ENCODE data around the gene TMEM183A.
A peak's percentile ranks its signal among the peaks of the same experiment; 100 is the strongest.
"Not testable (repeated sequence)": the region's sequence is repeated elsewhere in the genome, so short reads cannot be mapped to it uniquely, and the experiment has no call there.

The TMEM183A gene

GRCh38 chr1:202991112-202991511 is 16.1 kb upstream of the TMEM183A start:
- Histone ChIP-seq H3K27me3 (ENCODE audit: insufficient read depth, low read length) (no peaks in the 10 kb centered on the region; the same call in 1 of the 2 replicates), H3K27ac (ENCODE audit: low read length) (no peak overlapping the region), H3K9me3 (ENCODE audit: insufficient read depth, low read depth, low read length) (no peaks in the 10 kb centered on the region), H3K4me1 (ENCODE audit: insufficient read depth, low read length) (no peaks in the 10 kb centered on the region), H3K9ac (ENCODE audit: low read depth, low read length) (no peak overlapping the region), H3K36me3 (ENCODE audit: insufficient read depth, low read depth, low read length) (no peaks in the 10 kb centered on the region), H3K4me3 (ENCODE audit: low read length) (no peak overlapping the region)

GRCh38 chr1:202994756-202995155 is 12.4 kb upstream of the TMEM183A start:
- no peak overlapping the region for H3K4me3 ChIP-seq (ENCODE audit: low read length)
- no peaks in the 10 kb centered on the region for H3K36me3 ChIP-seq (ENCODE audit: insufficient read depth, low read depth, low read length)
- no peaks in the 10 kb centered on the region for H3K9me3 ChIP-seq (ENCODE audit: insufficient read depth, low read depth, low read length)
- H3K27me3 ChIP-seq (ENCODE audit: insufficient read depth, low read length): no peaks in the 10 kb centered on the region; the same call in 1 of the 2 replicates
- H3K4me1 ChIP-seq (ENCODE audit: insufficient read depth, low read length): no peaks in the 10 kb centered on the region
- no peak overlapping the region for H3K27ac ChIP-seq (ENCODE audit: low read length)
- H3K9ac ChIP-seq (ENCODE audit: low read depth, low read length): no peak overlapping the region

- Histone ChIP-seq H3K27ac (ENCODE audit: low read length) (no peak overlapping the region), H3K9me3 (ENCODE audit: insufficient read depth, low read depth, low read length) (no peaks in the 10 kb centered on the region), H3K4me3 (ENCODE audit: low read length) (no peak overlapping the region), H3K4me1 (ENCODE audit: insufficient read depth, low read length) (no peaks in the 10 kb centered on the region), H3K27me3 (ENCODE audit: insufficient read depth, low read length) (no peaks in the 10 kb centered on the region; the same call in 1 of the 2 replicates), H3K36me3 (ENCODE audit: insufficient read depth, low read depth, low read length) (no peaks in the 10 kb centered on the region), H3K9ac (ENCODE audit: low read depth, low read length) (no peak overlapping the region)
These were observed 8.1 kb upstream of the TMEM183A start for GRCh38 chr1:202998836-202999750.

GRCh38 chr1:203000217-203000944 is 6.8 kb upstream of the TMEM183A start:
- H3K36me3 ChIP-seq (ENCODE audit: insufficient read depth, low read depth, low read length): no peaks in the 10 kb centered on the region
- H3K27me3 ChIP-seq (ENCODE audit: insufficient read depth, low read length): no peaks in the 10 kb centered on the region; the same call in 1 of the 2 replicates
- H3K4me3 ChIP-seq (ENCODE audit: low read length): no peak overlapping the region
- H3K4me1 ChIP-seq (ENCODE audit: insufficient read depth, low read length): no peaks in the 10 kb centered on the region
- H3K27ac ChIP-seq (ENCODE audit: low read length): no peak overlapping the region
- H3K9me3 ChIP-seq (ENCODE audit: insufficient read depth, low read depth, low read length): no peaks in the 10 kb centered on the region
- H3K9ac ChIP-seq (ENCODE audit: low read depth, low read length): no peak overlapping the region

GRCh38 chr1:203001986-203002385 is 5.2 kb upstream of the TMEM183A start:
- Histone ChIP-seq H3K27ac (ENCODE audit: low read length) (no peak overlapping the region), H3K4me3 (ENCODE audit: low read length) (no peak overlapping the region), H3K9me3 (ENCODE audit: insufficient read depth, low read depth, low read length) (no peaks in the 10 kb centered on the region), H3K36me3 (ENCODE audit: insufficient read depth, low read depth, low read length) (no peaks in the 10 kb centered on the region), H3K9ac (ENCODE audit: low read depth, low read length) (no peak overlapping the region), H3K27me3 (ENCODE audit: insufficient read depth, low read length) (no peaks in the 10 kb centered on the region), H3K4me1 (ENCODE audit: insufficient read depth, low read length) (no peaks in the 10 kb centered on the region)

- Histone ChIP-seq H3K9ac (ENCODE audit: low read depth, low read length) (no peak overlapping the region), H3K27me3 (ENCODE audit: insufficient read depth, low read length) (no peaks in the 10 kb centered on the region), H3K36me3 (ENCODE audit: insufficient read depth, low read depth, low read length) (no peaks in the 10 kb centered on the region), H3K9me3 (ENCODE audit: insufficient read depth, low read depth, low read length) (no peaks in the 10 kb centered on the region), H3K4me1 (ENCODE audit: insufficient read depth, low read length) (no peaks in the 10 kb centered on the region), H3K4me3 (ENCODE audit: low read length) (no peak overlapping the region), H3K27ac (ENCODE audit: low read length) (no peak overlapping the region)
These were observed 4.2 kb upstream of the TMEM183A start for GRCh38 chr1:203002951-203003350.

GRCh38 chr1:203005395-203006142 is 1.6 kb upstream of the TMEM183A start:
- not testable (repeated sequence) for H3K4me1 ChIP-seq (ENCODE audit: insufficient read depth, low read length); H3K27me3 ChIP-seq (ENCODE audit: insufficient read depth, low read length); H3K9me3 ChIP-seq (ENCODE audit: insufficient read depth, low read depth, low read length)
- Histone ChIP-seq H3K9ac (ENCODE audit: low read depth, low read length) (peak overlapping the region; percentile 85; the same call in 1 of the 2 replicates), H3K4me3 (ENCODE audit: low read length) (peak overlapping the region; percentile 86; the same call in 1 of the 2 replicates), H3K27ac (ENCODE audit: low read length) (peak overlapping the region; percentile 16), H3K36me3 (ENCODE audit: insufficient read depth, low read depth, low read length) (peaks cover 21% of the 10 kb centered on the region)

GRCh38 chr1:203009185-203009584 is 2.0 kb downstream of the TMEM183A start:
- Histone ChIP-seq H3K9ac (ENCODE audit: low read depth, low read length) (no peak overlapping the region), H3K4me1 (ENCODE audit: insufficient read depth, low read length) (no peaks in the 10 kb centered on the region), H3K4me3 (ENCODE audit: low read length) (no peak overlapping the region; the same call in 1 of the 2 replicates), H3K27ac (ENCODE audit: low read length) (no peak overlapping the region), H3K9me3 (ENCODE audit: insufficient read depth, low read depth, low read length) (no peaks in the 10 kb centered on the region), H3K27me3 (ENCODE audit: insufficient read depth, low read length) (no peaks in the 10 kb centered on the region), H3K36me3 (ENCODE audit: insufficient read depth, low read depth, low read length) (peaks cover 56% of the 10 kb centered on the region)

GRCh38 chr1:203011582-203011981 is 4.4 kb downstream of the TMEM183A start:
- Histone ChIP-seq H3K9me3 (ENCODE audit: insufficient read depth, low read depth, low read length) (no peaks in the 10 kb centered on the region), H3K27ac (ENCODE audit: low read length) (no peak overlapping the region), H3K4me1 (ENCODE audit: insufficient read depth, low read length) (no peaks in the 10 kb centered on the region), H3K36me3 (ENCODE audit: insufficient read depth, low read depth, low read length) (peaks cover 80% of the 10 kb centered on the region), H3K27me3 (ENCODE audit: insufficient read depth, low read length) (no peaks in the 10 kb centered on the region), H3K4me3 (ENCODE audit: low read length) (no peak overlapping the region), H3K9ac (ENCODE audit: low read depth, low read length) (no peak overlapping the region)

GRCh38 chr1:203017061-203017460 is 9.9 kb downstream of the TMEM183A start:
- Histone ChIP-seq H3K9ac (ENCODE audit: low read depth, low read length) (no peak overlapping the region), H3K36me3 (ENCODE audit: insufficient read depth, low read depth, low read length) (peaks cover 99% of the 10 kb centered on the region), H3K4me1 (ENCODE audit: insufficient read depth, low read length) (no peaks in the 10 kb centered on the region), H3K27me3 (ENCODE audit: insufficient read depth, low read length) (no peaks in the 10 kb centered on the region), H3K9me3 (ENCODE audit: insufficient read depth, low read depth, low read length) (no peaks in the 10 kb centered on the region), H3K27ac (ENCODE audit: low read length) (no peak overlapping the region), H3K4me3 (ENCODE audit: low read length) (no peak overlapping the region)

GRCh38 chr1:203017692-203018091 is 10.5 kb downstream of the TMEM183A start:
- Histone ChIP-seq H3K27me3 (ENCODE audit: insufficient read depth, low read length) (no peaks in the 10 kb centered on the region), H3K9ac (ENCODE audit: low read depth, low read length) (no peak overlapping the region), H3K36me3 (ENCODE audit: insufficient read depth, low read depth, low read length) (peaks cover 99% of the 10 kb centered on the region), H3K27ac (ENCODE audit: low read length) (no peak overlapping the region), H3K9me3 (ENCODE audit: insufficient read depth, low read depth, low read length) (no peaks in the 10 kb centered on the region), H3K4me1 (ENCODE audit: insufficient read depth, low read length) (no peaks in the 10 kb centered on the region), H3K4me3 (ENCODE audit: low read length) (no peak overlapping the region)

All from iPS-20b (cell line).